GOT3 (cell line): Measurements from ENCODE around the gene ZNF362.

ENCODE experiments used
- DNase-seq: peaks from one replicate; lab custom pipeline; 2025; ENCODE audit warnings: mixed read lengths; lab: John Stamatoyannopoulos, UW

The ZNF362 gene

DNA sequence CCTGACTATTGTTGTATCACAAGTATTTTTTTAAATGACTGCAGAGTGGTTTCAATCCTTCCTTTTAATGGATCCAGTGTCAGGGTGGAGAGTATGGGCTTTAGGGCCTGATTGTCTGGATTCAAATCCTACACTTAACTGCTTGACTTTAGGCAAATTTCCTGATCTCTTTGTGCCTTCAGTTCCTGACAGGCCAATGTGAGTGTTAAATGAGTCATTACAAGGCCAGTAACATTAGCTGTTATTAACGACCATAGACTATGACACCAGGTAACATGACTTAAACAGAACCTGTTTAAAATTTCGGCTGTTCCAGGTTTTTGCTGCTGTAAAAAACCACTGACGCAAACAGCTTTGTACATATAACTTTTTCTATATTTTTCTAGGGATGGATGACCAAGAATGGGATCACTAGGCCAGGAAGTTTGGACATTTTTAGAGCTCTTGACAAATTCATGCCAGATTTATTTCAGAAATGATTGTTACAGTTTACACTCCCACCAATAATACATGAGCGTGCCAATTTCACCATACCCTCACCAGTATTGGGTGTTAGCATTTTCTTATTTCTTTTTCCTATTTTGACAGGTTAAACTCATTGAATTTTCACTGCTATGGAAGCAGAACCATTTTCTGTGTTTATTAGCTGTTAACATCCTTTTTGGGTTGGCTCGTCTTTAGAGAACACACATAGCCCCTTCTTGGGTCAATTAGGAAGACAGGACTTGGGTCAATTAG, 11.3 kb downstream of the ZNF362 start:
- no peak for DNase-seq

DNA sequence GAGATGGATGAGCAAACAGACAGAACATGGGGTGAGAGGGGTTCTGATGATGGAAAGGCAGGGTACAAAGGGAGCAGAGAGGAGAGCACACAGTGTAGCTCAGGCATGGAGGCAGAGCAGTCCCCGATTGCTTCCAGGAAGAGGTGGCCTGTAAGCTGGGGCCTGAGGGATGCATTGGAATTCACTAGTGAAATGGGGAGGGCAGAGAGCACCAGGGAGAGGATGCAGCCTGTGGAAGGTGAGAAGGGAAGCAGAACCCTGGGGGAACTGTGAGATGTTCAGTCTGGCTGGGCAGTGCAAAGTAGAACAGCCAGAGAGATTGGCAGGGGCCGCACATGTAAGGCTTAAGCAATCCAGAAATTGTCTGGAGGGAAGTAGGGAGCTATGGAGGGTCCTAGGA, 12.2 kb downstream of the ZNF362 start:
- DNase-seq: no peak

DNA sequence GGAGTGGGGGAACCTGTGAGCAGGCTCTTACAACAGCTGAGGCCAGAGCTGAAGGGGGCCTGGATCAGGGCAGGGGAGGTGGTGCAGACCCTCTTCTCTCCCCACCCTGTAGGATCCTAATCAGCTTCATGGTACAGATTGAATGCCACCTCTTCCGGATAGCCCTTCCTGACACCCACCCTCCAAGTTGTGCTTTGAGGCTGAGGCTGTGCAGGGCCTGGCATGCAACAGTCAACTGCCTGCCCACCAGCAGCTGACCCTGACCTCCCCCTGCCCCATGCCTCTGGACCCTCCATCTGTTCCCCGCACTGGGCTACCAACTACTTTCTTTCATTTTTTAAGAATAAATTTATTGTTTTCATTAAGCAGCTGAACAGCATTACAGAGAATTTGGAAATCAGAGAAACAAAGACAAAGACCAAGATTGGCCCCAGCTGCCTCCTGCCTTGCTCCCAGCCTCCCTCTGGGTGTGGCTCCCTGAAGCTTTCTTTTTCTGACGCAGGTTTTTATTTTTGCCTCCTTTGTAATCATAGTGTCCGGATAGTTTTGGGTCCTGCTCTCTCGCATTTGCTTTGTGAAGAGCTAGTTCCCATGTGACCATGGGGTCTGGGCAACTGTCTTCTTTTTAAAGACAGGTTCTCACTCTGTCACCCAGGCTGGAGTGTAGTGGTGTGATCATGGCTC, 12.8 kb downstream of the ZNF362 start:
- DNase-seq: no peak

DNA sequence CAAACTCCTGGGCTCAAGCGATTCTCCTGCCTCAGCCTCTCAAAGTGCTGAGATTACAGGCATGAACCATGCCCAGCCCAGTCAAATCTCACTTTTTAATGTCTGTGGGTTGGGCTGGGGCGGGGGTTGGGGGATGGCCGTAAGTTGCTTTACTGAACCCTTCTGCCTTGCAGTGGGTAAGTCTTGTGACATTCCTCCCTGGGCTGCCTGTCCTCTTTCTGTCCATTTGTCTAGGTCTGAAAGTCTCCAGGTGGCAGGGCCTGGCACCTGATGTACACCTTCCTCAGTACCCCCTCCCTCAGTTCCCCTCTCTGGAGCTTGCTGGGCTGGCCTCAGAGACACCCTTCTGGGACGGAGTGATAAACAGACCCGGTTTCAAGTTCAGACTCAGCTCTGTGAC, 13.3 kb downstream of the ZNF362 start:
- no peak for DNase-seq

DNA sequence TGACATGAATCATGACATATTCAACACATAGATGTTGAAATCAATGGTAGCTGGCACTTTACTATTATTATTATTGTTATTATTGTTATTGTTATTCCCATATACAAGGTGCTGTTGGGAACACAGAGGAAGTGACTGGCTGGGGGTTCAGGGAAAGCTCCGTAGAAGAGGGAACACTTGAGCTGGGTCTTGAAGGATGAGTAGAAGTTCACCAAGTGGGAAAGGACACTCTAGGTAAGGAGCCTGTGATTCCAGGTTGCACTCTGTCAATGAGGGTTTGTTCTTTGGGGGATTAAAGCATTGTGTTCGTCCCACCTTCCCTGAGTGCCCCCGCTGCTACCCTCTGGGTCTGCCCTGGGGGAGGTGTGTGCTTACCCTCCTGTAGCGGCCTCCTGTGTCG, 14.1 kb downstream of the ZNF362 start:
- DNase-seq: no peak

DNA sequence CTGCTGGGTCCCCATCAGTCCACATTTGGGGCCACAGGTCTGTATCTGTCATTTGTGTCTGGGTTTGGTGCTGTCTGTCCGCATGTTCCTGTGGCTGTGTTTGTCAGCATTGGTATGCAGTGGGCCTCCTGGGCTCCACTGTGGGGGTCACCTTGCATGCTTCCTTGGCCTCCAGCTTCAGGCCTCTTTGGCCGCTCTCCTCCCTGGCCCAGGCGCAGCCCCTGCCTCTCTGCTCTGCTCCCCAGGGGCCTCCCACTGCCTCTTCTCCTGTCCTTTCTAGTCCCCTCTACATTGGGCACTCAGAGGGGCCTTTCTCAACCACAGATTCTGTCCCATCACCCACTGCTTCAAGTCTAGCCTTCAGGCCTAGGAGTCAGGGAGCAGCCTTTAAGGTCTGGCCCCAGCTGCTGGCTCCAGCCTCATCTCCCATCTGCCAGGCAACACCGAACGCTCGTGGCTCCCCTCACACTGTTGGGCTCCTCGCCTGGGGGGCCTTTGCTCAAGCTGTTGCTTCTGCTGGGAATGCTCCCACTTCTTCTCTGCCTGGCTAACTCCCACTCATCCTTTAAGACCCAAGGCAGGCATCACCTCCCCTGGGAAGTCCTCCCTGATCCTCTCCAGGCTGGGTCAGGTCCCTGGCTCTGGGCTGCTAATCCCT, 14.6 kb downstream of the ZNF362 start:
- no peak for DNase-seq

DNA sequence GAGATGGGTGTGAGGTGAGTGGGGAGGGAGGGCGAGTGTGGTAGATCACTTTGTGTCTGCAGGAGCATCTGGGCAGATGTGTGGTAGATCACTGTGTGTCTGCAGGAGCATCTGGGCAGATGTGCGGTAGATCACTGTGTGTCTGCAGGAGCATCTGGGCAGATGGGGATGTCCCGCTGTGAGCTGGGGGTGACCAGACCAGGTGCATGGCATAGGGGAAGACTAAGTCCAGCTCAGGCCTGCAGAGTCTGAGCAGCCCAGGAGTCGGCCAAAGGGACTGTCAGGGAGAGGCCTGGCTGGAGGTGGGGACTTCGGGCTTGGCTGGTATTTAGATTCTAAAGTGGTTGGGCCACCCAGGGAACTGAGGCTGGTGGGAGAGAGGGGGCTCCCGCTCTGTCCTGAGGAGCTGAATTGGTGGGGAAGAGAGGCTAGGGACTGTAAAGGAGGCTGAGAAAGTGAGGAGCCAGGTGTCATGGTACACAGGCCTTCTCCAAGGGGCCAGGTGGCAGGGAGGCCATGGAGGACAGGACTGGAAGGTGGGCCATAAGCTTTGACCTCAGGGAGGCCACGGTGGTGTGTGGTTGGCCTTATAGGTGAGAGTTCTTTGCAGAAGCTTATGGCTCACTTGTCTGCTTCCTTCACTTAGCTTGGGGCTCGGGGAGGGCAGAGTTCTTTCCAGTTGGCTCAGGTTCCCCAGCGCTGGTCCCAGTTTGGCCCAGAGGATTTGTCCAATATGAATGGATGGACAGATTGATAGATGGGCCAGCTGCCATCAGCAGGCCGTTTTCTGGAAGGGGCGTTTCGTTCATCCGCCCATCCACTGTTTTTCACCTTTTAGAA, 15.6 kb downstream of the ZNF362 start:
- DNase-seq: no peak

DNA sequence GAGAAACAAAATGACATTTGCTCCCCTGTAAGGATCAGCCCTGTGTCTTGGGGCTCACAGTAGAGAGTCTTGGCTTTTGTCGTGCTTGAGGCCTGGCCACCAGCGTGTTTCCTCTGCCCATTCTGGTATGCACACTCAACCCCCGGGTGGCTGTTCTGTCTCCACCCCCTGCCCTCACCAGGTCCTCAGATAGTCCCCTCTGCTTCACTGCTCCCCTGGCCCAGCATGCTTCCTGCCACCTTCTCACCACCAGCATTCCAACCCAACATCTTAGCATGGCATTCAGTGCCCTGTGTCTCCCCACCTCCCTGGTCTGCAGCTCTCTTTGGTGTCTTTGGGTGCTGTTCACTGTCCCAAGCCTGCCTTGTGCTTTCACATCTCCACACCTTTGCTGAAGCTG, 16.2 kb downstream of the ZNF362 start:
- DNase-seq: no peak

DNA sequence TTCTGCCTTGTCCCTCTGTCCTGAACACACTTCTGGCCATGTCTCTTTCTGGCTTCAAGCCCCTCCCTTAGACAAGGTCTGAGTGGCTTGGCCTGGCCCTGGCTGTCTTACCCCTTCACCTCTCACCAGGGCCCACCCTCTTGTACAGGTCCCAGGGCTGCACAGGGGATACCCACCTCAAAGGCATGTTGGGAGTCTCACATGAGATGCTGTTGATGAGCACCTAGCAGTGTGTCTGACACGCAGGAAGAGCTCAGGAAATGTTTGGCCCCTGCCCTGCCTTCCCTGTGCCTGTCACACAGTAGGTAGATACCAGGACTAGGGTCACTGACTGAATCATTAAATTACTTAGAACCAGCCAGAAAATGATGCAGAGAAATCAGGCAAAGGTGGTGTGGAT, 16.6 kb downstream of the ZNF362 start:
- no peak for DNase-seq

DNA sequence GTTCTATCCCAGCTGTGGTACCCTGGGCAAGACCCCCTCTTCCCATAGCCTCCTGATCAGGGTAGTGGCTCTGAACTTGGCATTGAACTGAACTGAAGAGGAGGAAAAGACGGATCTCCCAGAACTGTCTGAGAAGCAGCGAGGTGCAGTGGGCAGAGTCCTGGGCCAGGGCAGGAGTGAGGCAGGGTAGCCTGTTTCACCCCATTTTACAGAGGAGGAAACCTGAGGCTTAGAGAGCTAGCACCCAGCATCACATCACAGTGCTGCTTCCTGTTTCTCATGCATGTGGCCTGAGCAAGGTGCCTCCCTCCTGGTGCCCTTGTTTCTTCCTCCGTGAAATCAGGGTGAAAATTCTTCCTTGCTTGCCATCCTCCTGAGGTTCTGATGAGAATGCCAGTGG, 17.1 kb downstream of the ZNF362 start:
- no peak for DNase-seq

DNA sequence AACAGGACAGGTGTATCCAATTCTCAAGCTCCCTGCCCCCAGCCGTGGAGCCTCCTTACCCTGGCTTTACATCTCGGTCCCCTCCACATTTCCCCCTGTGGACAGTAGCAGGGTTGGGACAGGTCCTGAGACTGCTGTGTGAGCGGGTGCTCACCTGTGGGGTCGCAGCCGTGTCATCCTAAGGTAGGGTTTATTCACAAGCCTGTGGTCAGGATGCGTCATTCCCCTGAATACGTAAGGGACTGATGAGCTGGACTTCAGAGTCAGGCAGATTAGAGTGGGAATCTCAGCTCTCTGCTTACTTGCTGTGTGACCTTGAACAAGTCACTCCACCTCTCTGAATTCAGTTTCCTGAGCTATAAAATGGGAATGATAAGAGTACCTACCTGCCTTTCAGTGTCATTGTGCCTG, 17.7 kb downstream of the ZNF362 start:
- no peak for DNase-seq

DNA sequence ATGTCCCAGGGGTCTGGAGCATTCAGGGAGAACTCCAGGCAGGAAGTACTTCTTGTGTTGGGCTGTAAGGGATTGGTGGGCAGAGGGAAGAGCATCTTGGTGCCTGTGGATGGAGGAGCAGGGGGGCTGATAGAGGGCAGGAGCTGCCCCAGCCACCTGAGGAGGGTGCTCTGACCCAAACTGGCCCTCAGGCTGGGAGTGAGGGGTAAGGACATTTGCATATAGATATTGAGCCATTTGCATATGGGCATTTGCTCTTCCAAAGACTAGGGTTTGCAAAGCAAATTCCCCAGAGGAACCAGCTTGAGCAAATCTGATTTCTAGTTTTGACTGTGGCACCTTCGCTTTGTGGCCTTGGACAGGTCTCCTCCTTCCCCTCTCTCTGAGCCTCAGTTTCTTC, 18.2 kb downstream of the ZNF362 start:
- no peak for DNase-seq

DNA sequence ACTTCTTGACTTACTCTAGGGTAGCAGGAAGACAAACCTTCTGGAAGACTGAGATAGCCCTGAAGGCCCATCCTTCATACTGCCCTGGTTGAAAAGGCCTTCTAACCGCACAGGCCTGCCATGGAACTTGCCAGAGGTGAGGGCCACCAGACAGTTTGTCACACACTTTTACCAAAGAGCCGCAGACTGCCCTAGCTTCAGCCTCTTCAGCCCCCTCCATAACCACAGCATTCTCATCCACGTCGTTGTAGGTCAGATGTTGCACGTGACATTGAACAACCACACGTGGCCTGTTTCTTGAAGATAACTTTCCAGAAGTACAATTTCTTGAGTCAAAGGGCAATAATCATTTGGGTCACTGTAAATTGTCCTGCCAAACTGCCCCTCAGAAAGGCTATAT, 18.9 kb downstream of the ZNF362 start:
- no peak for DNase-seq

DNA sequence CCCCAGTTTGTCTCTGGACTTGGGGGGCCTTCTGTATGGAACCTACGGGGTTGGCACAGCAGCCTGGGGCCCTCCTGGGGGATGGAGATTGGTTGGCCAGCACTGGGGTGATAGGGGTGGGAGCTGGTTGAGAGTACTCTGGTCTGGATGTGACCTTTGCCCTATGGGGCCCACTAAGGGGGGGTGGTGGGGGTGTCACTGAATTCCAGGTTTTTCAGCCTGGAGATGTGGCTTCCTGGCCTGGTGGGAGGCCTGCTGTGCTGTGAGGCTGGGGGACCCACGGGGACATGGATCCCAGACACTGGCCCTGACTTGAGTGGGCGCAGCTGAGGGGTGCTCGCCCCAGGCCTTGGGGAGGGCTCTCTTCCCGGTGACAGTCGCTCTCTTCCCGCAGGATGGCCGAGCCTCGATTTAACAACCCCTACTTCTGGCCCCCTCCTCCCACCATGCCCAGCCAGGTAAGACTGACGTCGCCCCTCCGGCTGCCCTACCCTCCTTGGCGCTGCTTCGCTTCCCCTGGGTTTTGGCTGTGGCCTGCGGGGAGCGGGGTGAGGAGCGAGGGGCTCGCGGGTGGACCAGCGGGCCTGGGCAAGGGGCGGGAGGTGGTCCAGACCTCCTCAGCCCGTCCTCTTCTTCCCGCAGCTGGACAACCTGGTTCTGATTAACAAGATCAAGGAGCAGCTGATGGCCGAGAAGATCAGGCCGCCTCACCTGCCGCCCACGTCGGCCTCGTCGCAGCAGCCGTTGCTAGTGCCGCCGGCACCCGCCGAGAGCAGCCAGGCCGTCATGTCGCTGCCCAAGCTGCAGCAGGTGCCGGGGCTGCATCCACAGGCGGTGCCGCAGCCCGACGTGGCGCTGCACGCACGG, 19.6 kb downstream of the ZNF362 start:
- DNase-seq: no peak

DNA sequence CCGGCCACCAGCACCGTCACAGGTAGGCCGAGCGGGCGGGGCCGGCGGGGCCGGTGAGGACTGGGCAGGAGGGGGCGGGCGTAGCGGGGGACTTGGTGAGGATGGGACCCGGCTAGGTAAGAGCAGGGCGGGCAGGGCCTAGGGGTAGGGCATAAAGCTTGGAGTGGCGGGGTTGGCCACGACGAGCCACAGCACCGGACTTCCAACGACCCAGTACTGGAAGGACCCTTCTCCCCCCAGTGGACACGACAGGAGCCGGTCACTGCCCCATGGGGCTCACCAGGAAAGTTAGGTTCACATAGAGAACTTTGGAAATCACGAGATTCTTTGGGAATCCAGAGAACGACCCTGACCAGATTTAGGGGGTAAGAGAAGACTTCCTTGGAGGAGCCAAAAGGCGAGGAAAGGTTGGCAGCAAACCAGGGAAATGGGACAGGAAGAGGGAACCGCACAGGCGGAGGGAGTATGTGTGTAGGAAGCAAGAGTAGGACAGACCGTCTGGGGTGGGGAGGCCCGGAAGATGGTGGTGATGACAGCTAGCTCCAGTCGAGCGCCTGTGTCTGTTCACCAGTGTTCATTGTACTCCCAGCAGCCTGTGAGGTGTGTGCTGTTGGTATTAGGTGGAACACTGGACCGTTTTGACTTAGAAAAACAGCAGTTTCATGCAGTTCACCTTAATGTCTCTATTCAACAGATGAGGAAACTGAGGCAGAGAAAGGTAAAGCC, 20.4 kb downstream of the ZNF362 start:
- DNase-seq: no peak

DNA sequence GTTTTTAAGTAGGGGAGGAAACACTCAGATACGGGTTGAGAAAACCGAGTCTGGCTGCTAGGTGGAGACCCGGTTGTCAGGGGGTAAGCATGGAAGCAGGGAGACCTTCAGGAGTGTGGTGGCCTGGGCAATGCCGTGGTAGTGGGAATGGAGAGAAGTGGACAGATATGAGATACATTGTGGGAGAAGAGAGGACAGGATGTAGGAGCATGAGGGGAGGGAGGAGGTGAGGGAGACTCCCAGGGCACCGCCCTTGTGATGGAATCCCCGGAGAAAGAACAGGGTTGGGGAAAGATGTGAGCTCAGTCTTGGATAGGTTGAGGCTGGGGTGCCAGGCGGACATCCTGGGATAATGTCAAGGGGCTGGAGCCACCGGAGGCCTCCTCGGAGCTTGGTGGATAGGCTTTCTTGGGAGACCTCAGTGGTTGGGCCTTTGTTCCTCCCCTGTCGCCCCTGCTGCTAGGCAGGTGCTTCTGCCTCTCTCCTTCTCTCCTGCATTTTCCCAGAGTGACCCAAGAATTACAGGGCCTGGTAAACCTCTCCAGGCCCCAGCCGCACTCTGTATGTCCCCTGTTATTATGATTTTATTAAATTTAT, 21.3 kb downstream of the ZNF362 start:
- no peak for DNase-seq

DNA sequence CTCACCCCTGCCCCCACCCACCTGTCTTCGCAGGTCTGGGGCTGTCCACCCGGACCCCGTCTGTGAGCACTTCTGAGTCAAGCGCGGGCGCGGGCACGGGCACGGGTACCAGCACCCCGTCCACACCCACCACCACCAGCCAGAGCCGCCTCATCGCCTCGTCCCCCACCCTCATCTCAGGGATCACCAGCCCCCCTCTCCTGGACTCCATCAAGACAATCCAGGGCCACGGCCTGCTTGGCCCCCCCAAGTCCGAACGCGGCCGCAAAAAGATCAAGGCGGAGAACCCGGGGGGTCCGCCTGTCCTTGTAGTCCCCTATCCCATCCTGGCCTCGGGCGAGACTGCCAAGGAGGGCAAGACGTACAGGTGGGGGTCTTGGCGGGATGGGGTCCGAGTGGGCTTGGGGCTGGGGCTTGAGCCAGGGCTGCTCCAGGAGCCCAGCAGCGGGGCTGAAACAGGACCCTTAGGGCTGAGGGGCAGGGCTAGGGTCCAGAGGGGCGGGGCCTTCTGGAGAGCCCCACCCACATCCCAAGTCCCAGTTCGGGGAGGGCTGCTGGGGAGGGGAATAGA, 23.9 kb downstream of the ZNF362 start:
- DNase-seq: no peak

DNA sequence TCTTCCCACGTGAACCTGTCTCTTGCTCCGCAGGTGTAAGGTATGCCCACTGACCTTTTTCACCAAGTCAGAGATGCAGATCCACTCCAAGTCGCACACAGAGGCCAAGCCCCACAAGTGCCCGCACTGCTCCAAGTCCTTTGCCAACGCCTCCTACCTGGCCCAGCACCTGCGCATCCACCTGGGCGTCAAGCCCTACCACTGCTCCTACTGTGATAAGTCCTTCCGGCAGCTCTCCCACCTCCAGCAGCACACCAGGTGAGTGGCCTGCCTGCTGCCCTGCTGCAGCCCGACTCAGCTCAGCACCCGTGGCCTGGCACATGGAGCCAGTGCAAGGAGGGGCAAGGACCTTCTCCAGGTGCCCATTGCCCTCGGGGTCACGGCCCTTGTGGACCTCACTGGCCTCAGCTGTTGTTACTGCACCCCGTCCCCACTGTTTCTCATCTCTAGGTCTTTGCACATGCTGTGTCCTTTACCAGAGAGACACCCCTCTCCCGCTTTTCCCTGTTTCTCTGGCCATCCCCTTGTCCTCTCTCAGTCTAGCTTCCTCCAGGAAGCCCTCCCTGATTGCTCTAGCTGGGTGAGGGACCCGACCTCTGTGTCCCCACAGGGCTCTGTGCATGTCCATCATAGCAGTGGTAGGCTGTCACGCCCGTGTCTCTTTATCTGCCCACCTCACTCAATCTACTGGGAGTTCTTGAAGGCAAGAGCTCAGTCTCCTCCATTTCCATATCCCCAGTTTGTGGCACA, 25.4 kb downstream of the ZNF362 start:
- DNase-seq: no peak

DNA sequence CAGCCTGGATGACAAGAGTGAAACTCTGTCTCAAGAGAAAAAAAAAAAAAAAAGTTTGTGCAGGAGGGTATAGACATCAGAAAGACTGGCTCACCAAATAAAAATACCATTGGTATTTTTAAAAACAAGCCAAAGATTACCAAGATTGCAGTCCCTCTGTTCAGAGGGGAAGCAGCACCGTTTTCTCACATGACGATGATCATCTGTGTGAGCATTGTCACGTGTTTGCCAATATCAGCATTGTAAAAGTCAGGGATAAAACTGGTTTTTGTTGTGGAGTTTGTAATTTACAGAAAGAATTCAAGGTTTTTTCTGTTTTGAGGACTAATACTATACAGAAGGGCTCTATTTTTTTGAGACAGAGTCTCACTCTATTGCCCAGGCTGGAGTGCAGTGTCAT, 26.5 kb downstream of the ZNF362 start:
- no peak for DNase-seq
